K562 (cell line): ENCODE data around the gene TOX3. TPM values are rescaled to one million over a fixed set of nuclear protein-coding genes. Genes with fewer than 3 reads are reported as not detected.

Source experiments
- ATAC-seq: fragments of 200-7000 bp; cut with Tn5 transposase; 3 replicates; pipeline ENCODE4 v1.9.1; 2020; ENCODE audit warnings: moderate library complexity
- BruUV-seq: library from RNA; stranded (reverse); fragments of 400-500 nt; replicated peaks from 2 replicates; lab custom pipeline; 2021; lab: Mats Ljungman, UMichigan
- CTCF ChIA-PET: fragments of 300-600 bp; formaldehyde crosslinking; extraction: SDS; loops from one replicate; lab custom pipeline; 2021; ENCODE audit warnings: low intra/inter-chr PET ratio; lab: Yijun Ruan, JAX
- POLR2A ChIA-PET: fragments of 300-600, 350-650 bp; sonication (Branson Sonifier 250); formaldehyde crosslinking; extraction: SDS; loops from one replicate; lab custom pipeline; 2021; ENCODE audit warnings: antibody characterized with exemption, inconsistent platforms; lab: Yijun Ruan, JAX
- DNase-seq, 4 experiments: peaks; one replicate each; pipeline versions ENCODE4 v3.0.0 to v3.0.0-alpha.2; 2011 to 2018; ENCODE audit warnings: low spot score in 3 of 4, mixed read lengths in 3 of 4; ENCODE audit errors: extremely low read depth in 1 of 4
- FAIRE-seq: peaks from 2 replicates; lab custom pipeline; 2011; peaks lifted over from hg19 to GRCh38; lab: Jason Lieb, UNC
- H2AFZ ChIP-seq: 2 replicates; pipeline ENCODE4 v1.6.0; 2011; ENCODE audit warnings: low read depth, low read length, control low read depth, inconsistent platforms
- H3K27ac ChIP-seq: fragments of 200-600 bp; 3 replicates; pipeline ENCODE4 v1.8.0; 2011; ENCODE audit warnings: low read depth, mild to moderate bottlenecking, control low read depth, inconsistent platforms, low read length, moderate library complexity, mixed read lengths; ENCODE audit errors: extremely low read depth
- H3K27me3 ChIP-seq, 2 experiments: fragments of 300-600 bp in 1 of 2; 2 replicates in 1 of 2; 3 replicates in 1 of 2; pipeline versions ENCODE4 v1.6.0 to v1.8.0; 2011; ENCODE audit warnings: inconsistent platforms in 2 of 2, low read length in 2 of 2, mild to moderate bottlenecking in 1 of 2, mixed read lengths in 1 of 2, moderate library complexity in 1 of 2; ENCODE audit not compliant: control insufficient read depth in 2 of 2, insufficient read depth in 2 of 2
- H3K36me3 ChIP-seq: fragments of 300-600 bp; 3 replicates; pipeline ENCODE4 v1.8.0; 2011; ENCODE audit warnings: mild to moderate bottlenecking, low read length, inconsistent platforms; ENCODE audit not compliant: control insufficient read depth, insufficient read depth
- H3K4me1 ChIP-seq, 2 experiments: fragments of 200-600 bp in 1 of 2; replicated peaks in 1 of 2; 2 replicates in 1 of 2; 3 replicates in 1 of 2; pipeline versions ENCODE4 v1.5.1 to v1.8.0; 2011; ENCODE audit warnings: inconsistent platforms in 2 of 2, low read length in 2 of 2, mild to moderate bottlenecking in 1 of 2, mixed read lengths in 1 of 2, moderate library complexity in 1 of 2; ENCODE audit not compliant: control insufficient read depth in 2 of 2, insufficient read depth in 2 of 2
- H3K4me2 ChIP-seq: 2 replicates; pipeline ENCODE4 v1.6.1; 2011; ENCODE audit warnings: low read length, control low read depth, inconsistent platforms, mixed read lengths; ENCODE audit not compliant: insufficient read depth
- H3K4me3 ChIP-seq: fragments of 200-600 bp; sonication (generic), shearing (Covaris generic); 2 replicates; pipeline ENCODE4 v1.5.1; 2016; ENCODE audit warnings: control low read depth, inconsistent platforms
- H3K79me2 ChIP-seq: fragments of 200-600 bp; 3 replicates; pipeline ENCODE4 v1.8.0; 2011; ENCODE audit warnings: low read length, inconsistent platforms; ENCODE audit not compliant: control insufficient read depth, insufficient read depth
- H3K9ac ChIP-seq, 2 experiments: 2 replicates each; pipeline versions ENCODE4 v1.6.0 to v1.6.1; 2011; ENCODE audit warnings: low read depth in 2 of 2, low read length in 2 of 2, control low read depth in 1 of 2, inconsistent platforms in 1 of 2, mild to moderate bottlenecking in 1 of 2, mixed read lengths in 1 of 2; ENCODE audit not compliant: insufficient read depth in 1 of 2
- H3K9me1 ChIP-seq: one replicate; pipeline ENCODE4 v1.6.0; 2011; ENCODE audit warnings: inconsistent platforms, mild to moderate bottlenecking, low read length, moderate library complexity; ENCODE audit not compliant: control insufficient read depth, insufficient read depth
- H3K9me3 ChIP-seq: replicated peaks from 2 replicates; pipeline ENCODE4 v1.5.1; 2011; ENCODE audit warnings: low read depth, low read length, inconsistent platforms; ENCODE audit not compliant: control insufficient read depth, insufficient read depth
- H4K20me1 ChIP-seq: replicated peaks from 2 replicates; pipeline ENCODE4 v1.6.1; 2011; ENCODE audit warnings: low read length, inconsistent platforms, mixed read lengths; ENCODE audit not compliant: control insufficient read depth, insufficient read depth
- CTCF ChIP-seq, 3 experiments: IDR thresholded peaks in 2 of 3; conservative IDR thresholded peaks in 1 of 3; 2 replicates each; pipeline ENCODE4 v1.5.1; 2011 to 2012; ENCODE audit warnings: low read length in 3 of 3, mild to moderate bottlenecking in 3 of 3, control low read depth in 2 of 3, improper control_type of control experiment in 1 of 3, inconsistent platforms in 1 of 3, low read depth in 1 of 3, mixed read lengths in 1 of 3, moderate library complexity in 1 of 3; ENCODE audit not compliant: insufficient read depth in 2 of 3
- EHMT2 ChIP-seq: fragments of 450-650 bp; IDR thresholded peaks from 2 replicates; pipeline ENCODE4 v1.6.1; 2018; ENCODE audit warnings: antibody characterized with exemption
- HCFC1 ChIP-seq: IDR thresholded peaks from 2 replicates; pipeline ENCODE4 v1.6.1; 2012; ENCODE audit warnings: low read depth, low read length, improper control_type of control experiment
- ID3 ChIP-seq, 2 experiments: fragments of 250-450 bp in 1 of 2; fragments of 450-650 bp in 1 of 2; sonication (Bioruptor Pico) in 1 of 2; IDR thresholded peaks; 2 replicates each; pipeline versions ENCODE4 v1.6.1 to v1.8.0; 2016 to 2021; ENCODE audit warnings: mild to moderate bottlenecking in 2 of 2, moderate library complexity in 2 of 2, missing compliant biosample characterization in 1 of 2, missing genetic modification characterization in 1 of 2
- MBD1 ChIP-seq: fragments of 250-450 bp; sonication (Bioruptor Pico); IDR thresholded peaks from 2 replicates; pipeline ENCODE4 v1.8.0; 2022; ENCODE audit warnings: inconsistent platforms
- NCOR1 ChIP-seq: fragments of 450-650 bp; IDR thresholded peaks from 2 replicates; pipeline ENCODE4 v1.6.1; 2016; ENCODE audit warnings: mild to moderate bottlenecking, moderate library complexity
- NFATC3 ChIP-seq: fragments of 450-650 bp; IDR thresholded peaks from 2 replicates; pipeline ENCODE4 v1.6.1; 2017; ENCODE audit warnings: mild to moderate bottlenecking
- POLR2A ChIP-seq: fragments of 450-650 bp; conservative IDR thresholded peaks from 2 replicates; pipeline ENCODE4 v1.6.1; 2016
- TFAM ChIP-seq: fragments of 250-450 bp; sonication (Bioruptor Pico); conservative IDR thresholded peaks from 2 replicates; pipeline ENCODE4 v1.5.0; 2021; ENCODE audit warnings: mild to moderate bottlenecking, moderate library complexity
- ZBTB17 ChIP-seq: fragments of 450-650 bp; formaldehyde crosslinking; IDR thresholded peaks from 2 replicates; pipeline ENCODE4 v1.4.0; 2020; ENCODE audit warnings: mild to moderate bottlenecking
- ZNF133 ChIP-seq: fragments of 250-450 bp; sonication (Bioruptor Pico); IDR thresholded peaks from 2 replicates; pipeline ENCODE4 v1.4.0; 2020; ENCODE audit warnings: mild to moderate bottlenecking
- ZNF277 ChIP-seq: fragments of 250-450 bp; sonication (Bioruptor Pico); IDR thresholded peaks from 2 replicates; pipeline ENCODE4 v1.8.0; 2022; ENCODE audit warnings: inconsistent platforms, mild to moderate bottlenecking, moderate library complexity, borderline replicate concordance
- ZNF3 ChIP-seq: fragments of 250-450 bp; sonication (Bioruptor Pico); IDR thresholded peaks from 2 replicates; pipeline ENCODE4 v1.5.0; 2021; ENCODE audit warnings: mild to moderate bottlenecking, moderate library complexity
- ZNF445 ChIP-seq: fragments of 250-450 bp; sonication (Bioruptor Pico); IDR thresholded peaks from 2 replicates; pipeline ENCODE4 v1.4.0; 2020; ENCODE audit warnings: low read depth, mild to moderate bottlenecking, moderate library complexity
- ZNF707 ChIP-seq: fragments of 250-450 bp; sonication (Bioruptor Pico); conservative IDR thresholded peaks from 2 replicates; pipeline ENCODE4 v1.8.0; 2022; ENCODE audit warnings: inconsistent platforms, mild to moderate bottlenecking, moderate library complexity
- ZNF77 ChIP-seq: fragments of 250-450 bp; sonication (Bioruptor Pico); IDR thresholded peaks from 2 replicates; pipeline ENCODE4 v1.5.0; 2020
- ZNF785 ChIP-seq: fragments of 250-450 bp; sonication (Bioruptor Pico); IDR thresholded peaks from 2 replicates; pipeline ENCODE4 v1.4.0; 2020; ENCODE audit warnings: mild to moderate bottlenecking
- whole genome bisulfite sequencing: fragments of 100-300 bp; shearing (Covaris generic); methylation state at CpG from one replicate; pipeline ENCODE4 v1.1.6; 2016; ENCODE audit warnings: low coverage, mixed read lengths; ENCODE audit not compliant: insufficient coverage; ENCODE audit errors: missing lambda C conversion rate; 5-methylcytosine and 5-hydroxymethylcytosine counted together
- in situ Hi-C: fragments of 300-500 bp; cut with MboI; formaldehyde crosslinking; loops from 4 replicates; pipeline ENCODE4 v1.15.0; 2018; ENCODE audit warnings: inconsistent platforms, mixed read lengths
- intact Hi-C: fragments of 100-400 bp; cut with micrococcal nuclease; formaldehyde crosslinking; loops from 2 replicates; pipeline ENCODE4 v1.14.2; 2022
- polyA plus RNA-seq, 8 experiments: library from polyadenylated mRNA; depleted of rRNA in 4 of 8; stranded (reverse) in 5 of 8; unstranded in 3 of 8; fragments of >200 nt; fragmentation: Nextera tagmentation in 2 of 8; fragmentation: Illumina TruSeq in 1 of 8; extraction: Ambion mirVana in 2 of 8; extraction: Trizol in 1 of 8; gene quantifications; 2 replicates each; pipeline versions ENCODE4 v1.2.1 to v1.2.3, GENCODE V29; 2011 to 2014; ENCODE audit warnings: inconsistent platforms in 1 of 8, missing spikeins in 1 of 8
- total RNA-seq, 7 experiments: library from RNA; depleted of rRNA in 6 of 7; stranded (reverse); fragments of >200 nt in 6 of 7; fragmentation: Illumina TruSeq in 2 of 7; extraction: Trizol in 2 of 7; gene quantifications; 2 replicates each; pipeline versions ENCODE4 v1.2.1 to v1.2.3, GENCODE V29; 2011 to 2021; ENCODE audit warnings: low replicate concordance in 1 of 7

Gene TOX3
- total and polyA plus RNA-seq, 9 of the 15 experiments (the other 6 are each of a cell fraction or from before 2014, with no cell fraction given), result not detected

- no peak for TF ChIP-seq ZNF277
- TF ChIP-seq HCFC1, result no peak
Observed at GRCh38 chr16:52547834-52548215, 882 bp upstream of the TOX3 start (continued).

GRCh38 chr16:52546291-52547003 lies 496 bp downstream of the TOX3 start:
- no peak overlapping the region for H3K9ac ChIP-seq
- no peaks in the 10 kb centered on the region for H3K36me3 ChIP-seq
- intact Hi-C loops, result no loop called here
- no peaks in the 10 kb centered on the region for H3K27me3 ChIP-seq
- no peak for FAIRE-seq
- no peak for DNase-seq
- no peak overlapping the region for H3K4me2 ChIP-seq
- H3K4me3 ChIP-seq, result no peak overlapping the region
- ChIA-PET CTCF (no interaction called here), POLR2A (no interaction called here)
- H2AFZ ChIP-seq, result no peak overlapping the region
- no peaks in the 10 kb centered on the region for H3K9me3 ChIP-seq
- no TSS peak for BruUV-seq
- no peak for ATAC-seq
- in situ Hi-C loops, result no loop called here
- no peaks in the 10 kb centered on the region for H3K79me2 ChIP-seq
- 32% methylated on average over 18 of the region's 79 CpGs for WGBS
- H3K27ac ChIP-seq, result no peak overlapping the region
- no peaks in the 10 kb centered on the region; a peak in 1 of 5 replicates for H3K4me1 ChIP-seq
- no peaks in the 10 kb centered on the region for H3K9me1 ChIP-seq
- H4K20me1 ChIP-seq, result no peaks in the 10 kb centered on the region
- no peak for TF ChIP-seq POLR2A
- TF ChIP-seq CTCF (IDR thresholded peaks at IDR 0.05 in 2 of 3, conservative IDR thresholded peaks at IDR 0.05 in 1 of 3; ENCODE audit: insufficient read depth in 2 of 3, low read depth in 1 of 3, low read length in 3 of 3), result no peak
- TF ChIP-seq ID3 (CRISPR knock-in tag; IDR thresholded peaks at IDR 0.05), result no peak
- TF ChIP-seq ID3 (tag; IDR thresholded peaks at IDR 0.05), result no peak
- no peak for TF ChIP-seq EHMT2
- no peak for TF ChIP-seq ZNF707 (CRISPR knock-in tag)
- TF ChIP-seq NCOR1, result no peak
- no peak for TF ChIP-seq ZBTB17 (CRISPR knock-in tag)
- TF ChIP-seq MBD1, result no peak
- TF ChIP-seq ZNF77 (CRISPR knock-in tag), result no peak
- TF ChIP-seq ZNF133 (CRISPR knock-in tag), result no peak
- no peak for TF ChIP-seq NFATC3
- TF ChIP-seq ZNF3 (CRISPR knock-in tag), result no peak
- TF ChIP-seq ZNF445 (CRISPR knock-in tag), result no peak
- TF ChIP-seq ZNF785 (CRISPR knock-in tag), result no peak
- TF ChIP-seq TFAM (CRISPR knock-in tag), result no peak
